GM13977 (cell line): ENCODE results near the gene OR10G7.

ENCODE experiments used
- DNase-seq: peaks from one replicate; pipeline ENCODE4 v3.0.0; 2012; ENCODE audit warnings: low spot score
- in situ Hi-C: fragments of 300-500 bp; cut with MboI; formaldehyde crosslinking; loops from one replicate; pipeline ENCODE4 v1.12.0; 2022; ENCODE audit warnings: low sequenced_read_pairs, low pct_unique_long_range_greater_than_20kb, mixed read lengths, inconsistent platforms; ENCODE audit not compliant: unreplicated experiment
- TF ChIP-seq, protein P1 (sequence below): IDR thresholded peaks from 2 replicates; pipeline ENCODE4 v1.5.1; 2012; ENCODE audit warnings: mild to moderate bottlenecking, control low read depth; ENCODE audit not compliant: insufficient read depth; ENCODE audit errors: extremely low read depth, missing control alignments

The OR10G7 gene, protein sequence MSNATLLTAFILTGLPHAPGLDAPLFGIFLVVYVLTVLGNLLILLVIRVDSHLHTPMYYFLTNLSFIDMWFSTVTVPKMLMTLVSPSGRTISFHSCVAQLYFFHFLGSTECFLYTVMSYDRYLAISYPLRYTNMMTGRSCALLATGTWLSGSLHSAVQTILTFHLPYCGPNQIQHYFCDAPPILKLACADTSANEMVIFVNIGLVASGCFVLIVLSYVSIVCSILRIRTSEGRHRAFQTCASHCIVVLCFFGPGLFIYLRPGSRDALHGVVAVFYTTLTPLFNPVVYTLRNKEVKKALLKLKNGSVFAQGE

GRCh38 chr11:124041254-124041653, at the start of gene OR10G7:
Gene OR10G7 (minus strand): TSS chr11:124041325. CDS start chr11:124039001, 2,324 bp downstream.
- in situ Hi-C loops: no loop called here
- TF ChIP-seq, protein P1, sequence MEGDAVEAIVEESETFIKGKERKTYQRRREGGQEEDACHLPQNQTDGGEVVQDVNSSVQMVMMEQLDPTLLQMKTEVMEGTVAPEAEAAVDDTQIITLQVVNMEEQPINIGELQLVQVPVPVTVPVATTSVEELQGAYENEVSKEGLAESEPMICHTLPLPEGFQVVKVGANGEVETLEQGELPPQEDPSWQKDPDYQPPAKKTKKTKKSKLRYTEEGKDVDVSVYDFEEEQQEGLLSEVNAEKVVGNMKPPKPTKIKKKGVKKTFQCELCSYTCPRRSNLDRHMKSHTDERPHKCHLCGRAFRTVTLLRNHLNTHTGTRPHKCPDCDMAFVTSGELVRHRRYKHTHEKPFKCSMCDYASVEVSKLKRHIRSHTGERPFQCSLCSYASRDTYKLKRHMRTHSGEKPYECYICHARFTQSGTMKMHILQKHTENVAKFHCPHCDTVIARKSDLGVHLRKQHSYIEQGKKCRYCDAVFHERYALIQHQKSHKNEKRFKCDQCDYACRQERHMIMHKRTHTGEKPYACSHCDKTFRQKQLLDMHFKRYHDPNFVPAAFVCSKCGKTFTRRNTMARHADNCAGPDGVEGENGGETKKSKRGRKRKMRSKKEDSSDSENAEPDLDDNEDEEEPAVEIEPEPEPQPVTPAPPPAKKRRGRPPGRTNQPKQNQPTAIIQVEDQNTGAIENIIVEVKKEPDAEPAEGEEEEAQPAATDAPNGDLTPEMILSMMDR: no peak
- DNase-seq: no peak

DNA sequence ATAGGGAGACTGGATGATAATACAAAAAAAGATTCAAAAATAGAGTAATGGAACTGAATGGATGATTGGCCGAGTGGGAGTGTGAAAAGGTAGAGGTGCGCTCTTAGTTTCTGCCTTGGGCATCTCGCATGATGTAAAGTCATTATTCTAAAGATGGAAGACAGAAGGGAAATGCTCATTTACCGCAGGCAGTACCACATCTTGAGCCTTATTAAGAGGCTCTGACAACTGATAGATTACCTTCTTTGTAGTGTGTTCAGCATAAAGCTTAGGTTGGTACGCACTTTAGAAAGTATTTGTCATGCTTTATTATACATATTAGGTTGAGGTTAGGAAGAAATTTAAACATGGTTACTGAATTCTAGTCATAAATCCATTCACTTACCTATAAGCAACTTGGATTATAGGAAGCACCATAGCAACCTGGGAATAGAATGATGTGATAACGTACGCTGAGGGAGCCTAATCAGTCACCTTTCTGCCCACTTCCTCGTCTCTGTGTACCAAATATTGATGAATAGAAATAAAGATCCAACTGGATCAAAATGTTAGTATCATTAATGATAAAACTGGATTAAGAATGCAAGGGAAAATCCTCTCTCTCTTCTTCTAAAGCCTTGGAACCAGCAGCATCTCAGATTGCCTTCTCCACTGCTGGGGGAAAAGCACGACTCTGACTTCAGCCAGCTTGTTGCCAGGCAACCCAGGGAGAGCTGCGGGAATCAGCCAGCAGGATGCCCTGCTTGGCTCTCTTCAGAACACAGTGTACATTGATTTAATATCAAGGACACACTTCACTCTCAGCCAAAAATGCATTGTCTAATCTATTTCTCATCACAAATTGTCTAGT, 45.1 kb upstream of the OR10G7 start:
- TF ChIP-seq, protein P1: no peak
- in situ Hi-C loops: no loop called here
- no peak for DNase-seq

- in situ Hi-C loops: no loop called here
These were observed 44.5 kb upstream of the OR10G7 start for GRCh38 chr11:124085583-124085982.

DNA sequence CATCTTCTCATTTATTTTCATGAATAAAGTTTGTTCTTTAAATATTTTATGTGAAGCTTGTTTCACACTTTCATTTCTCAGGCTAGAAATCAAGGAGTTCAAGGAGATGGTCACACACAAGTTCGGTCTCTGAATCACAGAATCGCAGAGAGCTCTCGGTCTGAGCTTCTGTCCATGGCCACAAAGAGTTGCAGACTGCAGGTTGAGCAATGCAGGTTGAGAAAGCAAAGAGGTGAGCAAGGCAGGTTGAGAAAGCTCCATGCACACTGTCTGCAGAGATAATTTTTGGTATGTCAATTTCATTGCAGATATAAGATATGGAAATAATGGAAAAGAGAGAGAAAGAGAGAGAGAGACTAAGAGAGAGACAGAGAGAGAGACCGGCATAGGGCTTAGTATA, 41.2 kb upstream of the OR10G7 start:
- TF ChIP-seq, protein P1: no peak
- no peak for DNase-seq
- in situ Hi-C loops: no loop called here

More at GRCh38 chr11:124085583-124085982, 44.5 kb upstream of the OR10G7 start:
- DNase-seq: no peak
- TF ChIP-seq, protein P1: no peak

DNA sequence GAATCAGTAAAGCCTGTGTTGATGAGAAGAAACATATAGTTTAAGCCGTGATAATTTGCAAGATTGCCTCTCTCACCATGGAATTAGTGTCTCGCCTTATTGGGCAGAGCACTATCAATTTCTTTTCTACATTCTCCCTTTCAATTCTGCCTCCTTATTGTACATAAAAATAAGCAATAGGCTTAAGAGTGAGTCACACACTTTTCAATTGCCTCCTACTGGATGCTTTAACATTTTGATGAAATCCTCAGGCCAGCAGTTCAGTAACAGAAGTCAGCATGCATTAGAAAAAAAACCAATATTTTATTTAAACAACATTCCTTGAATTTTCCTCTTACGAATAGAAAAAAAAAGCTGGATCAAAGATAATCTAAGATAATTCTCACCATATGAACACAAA, 40.4 kb upstream of the OR10G7 start:
- TF ChIP-seq, protein P1: no peak
- no peak for DNase-seq
- in situ Hi-C loops: no loop called here

DNA sequence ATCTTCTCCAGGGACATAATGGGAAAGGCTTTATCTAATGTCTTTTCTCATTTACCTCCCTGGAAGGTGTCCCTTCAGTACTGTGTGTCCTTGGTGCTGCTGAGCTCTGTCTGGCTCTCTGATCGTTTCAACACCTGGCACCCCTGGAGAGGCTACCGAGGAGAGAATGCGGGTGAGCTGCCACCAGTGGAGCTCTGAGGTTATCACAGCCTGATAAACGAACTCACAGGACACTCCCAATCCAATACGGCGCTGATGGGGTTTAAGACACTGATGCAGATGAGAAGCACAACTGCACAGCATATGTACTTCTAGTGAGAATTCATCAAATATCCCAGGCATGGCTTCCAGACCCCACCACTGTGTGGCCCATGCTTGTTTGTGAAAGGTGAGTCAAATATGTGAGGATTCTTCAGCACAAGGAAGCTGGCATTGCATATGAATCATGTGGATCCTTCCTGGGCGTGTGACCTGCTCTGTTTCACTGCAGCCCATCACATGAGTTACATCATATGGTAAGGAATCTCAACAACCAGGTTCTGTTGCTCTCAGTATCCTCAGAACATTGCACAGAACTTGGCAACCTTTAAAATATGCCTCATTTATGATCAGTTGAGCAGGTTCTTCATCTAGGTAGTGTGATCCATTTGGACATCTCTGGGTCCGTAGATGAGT, 39.3 kb upstream of the OR10G7 start:
- DNase-seq: no peak
- in situ Hi-C loops: no loop called here
- TF ChIP-seq, protein P1: no peak
